Stimulated activated CD4-positive, alpha-beta T cell treated with anti-CD3 and anti-CD28 coated beads, Interleukin-15, amount 100 ng/mL, for 24 hours (primary cell): ENCODE results near the gene CCDC13.

Experiments used
- DNase-seq: peaks from one replicate; pipeline ENCODE4 v3.0.0-alpha.2; 2020

The CCDC13 gene

DNA sequence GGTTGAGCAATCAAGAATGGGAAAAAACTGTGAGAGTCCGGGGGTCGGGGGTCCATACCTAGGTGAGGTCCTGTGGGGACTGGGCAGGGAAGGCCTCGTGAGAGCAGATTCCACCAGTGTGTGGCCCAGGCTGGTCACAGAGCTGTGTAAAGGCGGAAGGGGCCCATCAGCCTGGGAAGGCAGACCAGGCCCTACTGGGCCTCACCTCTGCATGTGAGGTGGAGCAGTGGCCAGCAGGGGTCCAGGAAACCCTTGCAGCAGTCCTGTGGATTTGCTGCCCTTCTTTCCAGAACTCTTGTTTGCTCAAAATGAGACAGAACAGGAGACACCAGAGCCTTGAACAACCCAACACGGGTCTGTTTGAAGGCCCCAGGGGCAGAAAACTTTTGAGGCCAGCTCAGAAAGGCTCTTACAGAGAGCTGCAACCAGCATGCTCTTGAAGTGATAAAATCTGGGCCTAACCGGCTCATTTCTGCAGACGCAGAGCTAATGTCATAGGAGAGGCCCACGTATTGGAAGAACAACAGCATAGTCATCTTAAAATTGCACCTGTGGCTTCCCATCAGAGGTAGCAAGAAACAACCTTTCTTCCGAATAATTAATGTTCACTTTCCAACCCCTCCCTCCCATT, 40.1 kb downstream of the CCDC13 start:
- no peak for DNase-seq

DNA sequence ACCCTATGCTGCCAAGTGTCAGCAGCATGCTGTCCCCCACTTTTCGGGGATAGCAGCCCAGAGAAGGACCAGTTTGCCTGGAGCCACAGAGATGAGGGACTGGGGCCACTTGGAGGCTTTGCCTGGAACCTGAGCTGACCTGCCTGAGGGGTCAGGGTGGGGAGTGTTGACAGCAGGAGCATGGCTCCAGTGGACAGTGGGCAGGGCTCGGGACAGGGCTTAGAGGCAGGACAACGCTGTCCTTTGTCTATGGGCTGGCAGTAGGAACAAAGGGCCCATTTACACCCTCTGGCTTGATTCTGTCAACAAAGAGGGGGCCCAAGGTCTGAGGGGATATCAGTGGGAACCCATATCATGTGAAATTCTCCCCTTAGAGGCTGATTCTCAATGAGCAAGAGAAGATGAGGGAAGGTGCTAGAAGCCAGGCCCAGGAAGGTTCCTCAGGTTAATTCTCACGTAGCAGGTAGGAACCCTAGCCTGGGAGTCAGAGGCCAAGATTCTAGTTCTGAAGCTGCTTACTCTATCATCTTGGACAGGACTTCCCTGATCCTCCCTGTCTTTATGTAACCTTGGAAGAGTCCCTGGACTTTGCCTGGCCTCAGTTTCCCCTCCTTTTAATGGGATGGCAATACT, 40.7 kb downstream of the CCDC13 start:
- DNase-seq, result no peak

DNA sequence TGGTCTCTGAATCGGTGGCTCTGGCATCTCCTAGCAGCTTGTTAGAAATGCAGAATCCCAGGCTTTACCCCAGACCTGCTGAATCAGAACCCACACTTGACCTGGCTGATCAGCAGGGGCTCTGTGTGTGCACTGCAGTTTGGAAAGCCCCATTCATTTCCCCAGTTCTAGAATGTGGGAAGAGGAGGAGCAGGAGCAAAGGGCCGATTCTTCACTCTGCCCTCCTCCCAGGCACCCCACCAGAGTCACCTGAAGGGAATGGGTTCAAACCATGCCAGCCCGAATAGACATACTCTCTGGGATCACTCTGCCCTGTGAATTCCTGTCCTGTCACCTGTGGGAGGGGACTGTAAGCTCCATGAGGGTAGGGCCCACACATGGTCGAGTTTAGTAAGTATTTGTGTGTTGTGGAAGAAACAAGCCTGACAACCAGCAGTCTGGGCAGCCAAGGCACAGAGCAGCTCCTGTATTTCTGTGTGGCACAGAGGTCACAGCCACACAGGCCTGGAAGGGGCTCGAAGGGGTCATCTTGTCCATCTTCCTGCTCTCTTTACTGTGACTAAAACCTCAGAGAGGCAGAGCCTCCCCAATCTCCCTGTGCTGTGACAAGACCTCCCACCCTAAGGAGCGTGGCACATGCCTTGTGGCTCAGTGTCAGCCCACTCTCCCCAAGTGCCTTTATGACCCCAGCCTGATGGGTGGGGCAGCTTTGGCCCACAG, 41.4 kb downstream of the CCDC13 start:
- no peak for DNase-seq

DNA sequence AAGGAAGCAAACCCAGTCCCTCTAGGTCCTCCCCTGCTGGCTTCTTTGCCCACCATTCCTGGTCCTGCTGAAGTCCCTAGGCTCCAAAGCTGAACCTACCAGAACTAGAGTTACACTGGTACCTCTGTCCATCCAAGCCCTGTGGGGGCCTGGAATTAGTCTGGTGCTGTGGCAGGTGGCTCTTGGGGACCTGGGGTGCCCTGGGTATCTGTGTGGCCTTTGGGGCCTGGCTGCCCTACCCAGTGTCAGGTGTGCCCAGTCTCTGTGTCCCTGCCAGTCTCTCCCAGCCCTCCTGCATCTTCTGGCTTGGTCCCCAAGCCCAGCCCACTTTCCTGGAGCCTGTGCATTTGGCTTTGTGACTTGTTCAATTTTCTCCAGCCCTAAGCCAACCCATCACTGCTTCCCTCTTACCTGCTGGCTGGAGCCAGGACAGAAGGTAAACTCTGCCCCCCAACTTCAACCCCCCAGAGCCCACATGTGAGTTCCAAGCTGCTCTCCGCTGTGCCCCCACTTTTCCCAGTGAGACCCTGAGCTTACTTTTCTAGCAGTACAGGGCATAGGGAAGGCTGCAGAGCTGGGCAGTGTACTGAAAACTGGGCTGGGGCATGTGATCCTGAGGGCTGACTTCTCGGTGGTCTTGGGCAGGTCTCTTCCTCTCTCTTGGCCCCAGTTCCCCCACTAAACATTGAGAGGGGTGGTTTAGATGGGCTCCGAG, 42.2 kb downstream of the CCDC13 start:
- no peak for DNase-seq

DNA sequence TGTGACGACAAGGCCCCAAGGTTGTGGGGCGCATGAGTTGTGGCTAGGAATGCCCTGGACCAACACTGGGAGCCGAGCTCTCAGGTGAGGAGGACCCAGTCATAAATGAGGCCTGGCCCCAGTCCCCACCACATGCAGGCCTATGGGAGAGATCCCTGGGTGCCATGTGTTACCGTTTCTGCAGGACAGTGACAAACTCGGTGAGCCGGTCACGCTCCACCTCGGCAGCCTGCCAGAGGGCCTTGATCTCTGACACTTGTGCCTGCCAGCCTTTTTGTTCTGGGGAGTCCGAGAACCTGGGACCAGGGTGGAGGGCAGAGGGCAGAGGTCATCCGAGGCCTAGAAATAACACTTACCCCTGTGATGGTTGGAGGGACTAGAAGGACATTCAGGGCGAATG, 42.8 kb downstream of the CCDC13 start:
- DNase-seq, result no peak

DNA sequence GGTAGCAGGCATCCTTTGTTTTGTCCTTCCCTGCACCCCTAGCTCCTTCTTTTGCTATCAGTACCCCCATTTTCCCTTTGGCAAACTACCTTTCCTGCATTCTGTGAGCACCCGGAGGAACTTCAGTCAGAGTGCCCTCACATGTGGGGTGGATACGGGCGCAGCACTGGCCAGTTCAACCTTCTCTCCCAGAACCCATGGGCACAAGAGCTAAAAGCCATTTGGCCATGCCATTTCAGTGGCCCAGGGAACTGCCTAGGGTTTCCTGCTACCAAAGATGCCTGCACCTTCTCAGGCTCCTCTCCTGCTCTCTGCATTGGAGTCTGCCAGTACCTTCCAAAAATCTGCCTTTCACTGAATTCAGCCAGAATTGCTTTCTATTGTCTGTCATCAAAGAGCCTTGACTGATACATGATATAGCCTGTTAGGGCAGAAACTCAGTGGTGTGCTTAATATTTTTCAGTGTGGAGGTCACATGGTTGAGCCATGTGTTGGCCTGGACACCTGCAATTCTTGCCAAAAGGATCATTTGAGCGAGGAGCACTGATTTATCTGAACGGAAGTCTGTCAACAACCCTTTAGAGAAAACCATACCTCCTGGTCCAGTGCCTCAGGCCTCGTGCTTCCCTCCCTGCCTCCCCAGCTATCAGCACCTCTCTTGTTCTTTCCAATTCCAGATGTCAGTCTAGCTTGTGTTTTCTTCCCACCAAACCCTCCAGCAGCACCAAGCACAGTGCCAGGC, 43.5 kb downstream of the CCDC13 start:
- no peak for DNase-seq

DNA sequence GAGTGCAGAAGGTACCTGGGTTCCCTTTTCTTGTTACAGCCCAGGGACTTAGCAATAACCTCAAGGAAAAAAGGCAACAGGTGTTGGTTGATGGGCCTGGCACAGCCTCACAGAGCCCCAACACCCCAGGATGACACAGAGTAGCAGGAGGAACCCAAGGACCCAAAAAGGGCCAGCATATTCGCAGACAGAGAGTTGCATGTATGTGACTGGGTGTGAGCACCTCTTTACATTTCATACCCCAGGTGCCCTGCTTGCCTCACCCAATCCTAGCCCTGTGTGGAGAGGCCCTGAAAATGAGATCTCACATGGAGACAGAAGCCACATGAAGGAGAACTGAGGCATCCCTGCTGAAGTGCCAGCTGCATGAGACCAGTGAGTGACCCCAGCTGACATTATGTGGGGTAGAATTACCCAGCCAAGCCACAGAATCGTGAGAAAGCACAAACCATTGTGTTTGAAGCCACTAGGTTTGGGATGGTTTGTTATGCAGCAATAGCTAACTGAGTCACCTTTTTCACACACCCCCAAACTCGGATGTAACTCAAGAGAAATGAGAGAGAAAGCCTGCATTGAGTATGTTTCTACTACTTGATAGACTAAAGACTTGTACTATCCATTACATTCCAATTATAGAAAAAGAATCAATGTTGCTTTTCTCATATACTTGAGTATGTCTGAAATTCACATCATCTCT, 44.2 kb downstream of the CCDC13 start:
- DNase-seq, result no peak

DNA sequence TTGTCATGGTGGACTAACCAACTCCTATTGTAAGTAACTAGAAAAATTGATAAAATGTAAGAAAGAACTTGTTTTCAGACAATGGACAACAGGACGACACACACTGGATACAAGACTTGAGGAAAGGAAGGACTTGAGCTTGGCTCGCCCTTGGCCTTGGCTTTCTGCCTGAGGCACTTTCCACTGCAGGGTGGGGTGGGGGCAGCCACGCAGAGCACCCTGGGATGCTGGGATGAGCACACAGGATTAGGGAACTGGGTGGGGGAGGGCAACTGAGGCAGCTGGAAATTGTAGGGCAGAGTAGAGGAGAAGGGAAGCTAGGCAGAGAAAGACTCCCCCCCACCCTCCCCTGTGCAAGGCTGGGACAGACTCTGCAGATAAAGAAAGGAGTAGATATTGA, 45.0 kb downstream of the CCDC13 start:
- no peak for DNase-seq

DNA sequence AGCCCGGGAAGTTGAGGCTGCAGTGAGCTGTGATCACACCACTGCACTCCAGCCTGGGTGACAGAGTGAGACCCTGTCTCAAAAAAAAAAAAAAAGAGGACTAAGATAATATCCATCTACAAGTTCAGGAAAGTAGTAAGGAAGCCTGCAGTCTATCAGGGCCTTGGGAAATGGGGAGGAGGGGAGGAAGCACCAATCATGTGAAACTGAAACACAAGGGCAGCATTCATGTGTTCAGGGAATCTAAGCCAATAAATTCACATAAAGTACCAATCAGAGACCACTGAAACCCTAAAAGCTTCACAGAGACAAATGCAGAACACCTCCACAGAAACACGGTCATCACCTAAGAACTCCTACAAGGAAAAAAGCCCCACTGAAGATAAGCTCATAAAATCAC, 47.6 kb downstream of the CCDC13 start:
- DNase-seq, result no peak

DNA sequence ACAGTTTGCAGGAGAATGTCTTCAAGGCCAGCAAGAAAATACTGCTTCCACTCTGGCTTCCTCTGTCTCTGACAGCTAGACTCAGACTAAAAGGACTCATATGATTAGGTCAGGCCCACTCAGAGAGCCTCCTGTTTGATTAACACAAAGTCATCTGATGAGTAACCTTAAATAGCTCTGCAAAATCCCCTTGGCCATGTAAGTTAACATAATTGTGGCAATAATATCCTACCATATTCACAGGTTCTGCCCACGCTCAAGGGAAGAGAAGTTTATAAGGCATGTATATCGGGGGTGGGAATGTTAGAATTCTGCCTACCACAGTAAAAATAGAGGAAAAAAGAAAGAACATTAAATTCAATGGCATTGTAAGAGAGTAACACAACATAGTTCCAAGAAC, 49.8 kb downstream of the CCDC13 start:
- DNase-seq, result no peak
